Forelimb muscle (tissue), 1 donor: ENCODE data around the gene RENBP. TPM values are rescaled to one million over a fixed set of nuclear protein-coding genes. Genes with fewer than 3 reads are reported as not detected.

Experiments used
- DNase-seq: peaks from one replicate; pipeline ENCODE4 v3.0.0-alpha.2; 2013; ENCODE audit warnings: low read depth
- polyA plus RNA-seq: library from polyadenylated mRNA; unstranded; fragments of 120-200 nt; gene quantifications from one replicate; pipeline ENCODE4 v1.2.1, GENCODE V29; 2013; ENCODE audit not compliant: insufficient read length

Gene RENBP
- polyA plus RNA-seq, 1 donor: 3.7 TPM

- DNase-seq: no peak
Measured at GRCh38 chrX:153971124-153971449, 26.6 kb upstream of the RENBP start.

DNA sequence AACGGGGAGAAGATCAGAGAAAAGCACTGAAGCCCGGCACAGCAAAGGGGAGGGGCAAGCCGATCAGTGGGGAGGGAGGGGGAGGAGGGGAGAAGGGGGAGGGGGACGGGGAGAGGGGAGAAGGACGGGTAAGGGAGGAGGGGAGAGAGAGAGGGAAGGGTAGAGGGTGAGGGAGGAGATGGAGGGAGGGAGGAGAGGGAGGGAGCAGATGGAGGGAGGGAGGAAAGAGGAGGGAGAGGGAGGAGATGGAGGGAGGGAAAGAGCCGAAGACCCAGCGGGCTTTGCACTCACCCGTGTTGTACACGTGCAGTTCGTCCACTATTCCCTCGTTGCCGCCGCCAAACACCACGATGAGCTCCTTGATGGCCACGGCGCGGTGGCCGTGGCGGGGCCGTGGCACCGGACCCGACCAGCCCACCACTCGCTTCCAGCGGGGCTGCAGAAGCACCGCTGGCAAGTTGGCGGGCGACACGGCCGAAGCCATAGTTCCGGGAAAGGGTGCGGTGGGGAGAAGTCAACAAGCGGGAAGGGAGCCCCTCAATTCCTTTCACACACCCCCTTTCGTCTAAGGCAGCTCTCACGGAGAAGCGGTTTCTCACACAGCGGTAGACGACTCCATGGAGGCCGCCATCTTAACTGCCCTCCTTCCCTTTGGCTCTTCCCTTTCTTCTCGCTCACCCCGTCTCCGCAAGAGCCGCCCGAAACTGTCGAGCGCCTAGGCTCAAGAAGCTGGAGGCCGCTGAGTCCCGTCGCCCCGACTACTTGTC lies 26.1 kb upstream of the RENBP start:
- DNase-seq: peak; percentile 67

DNA sequence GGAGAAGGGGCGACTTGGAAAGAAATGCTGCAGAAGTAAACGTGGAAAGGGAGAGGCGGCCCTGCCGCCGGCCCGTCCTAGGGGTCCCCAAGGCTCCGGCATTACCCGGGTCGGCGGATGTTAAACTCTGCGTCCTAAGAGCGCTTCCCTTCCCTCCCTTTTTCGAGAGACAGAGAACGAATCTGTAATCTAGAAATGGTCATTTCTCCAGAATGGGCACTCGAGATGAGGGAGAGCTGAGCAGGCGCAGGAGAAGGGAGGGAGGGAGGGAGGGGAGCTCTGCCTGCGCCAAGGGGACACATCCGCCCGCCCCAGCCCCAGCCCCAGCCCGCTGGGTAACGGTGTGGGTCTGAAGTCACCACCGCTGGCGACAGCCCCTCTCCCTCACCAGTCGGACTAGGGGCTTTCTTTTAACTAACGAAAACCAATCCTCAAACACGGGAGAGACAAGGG lies 25.5 kb upstream of the RENBP start:
- no peak for DNase-seq

DNA sequence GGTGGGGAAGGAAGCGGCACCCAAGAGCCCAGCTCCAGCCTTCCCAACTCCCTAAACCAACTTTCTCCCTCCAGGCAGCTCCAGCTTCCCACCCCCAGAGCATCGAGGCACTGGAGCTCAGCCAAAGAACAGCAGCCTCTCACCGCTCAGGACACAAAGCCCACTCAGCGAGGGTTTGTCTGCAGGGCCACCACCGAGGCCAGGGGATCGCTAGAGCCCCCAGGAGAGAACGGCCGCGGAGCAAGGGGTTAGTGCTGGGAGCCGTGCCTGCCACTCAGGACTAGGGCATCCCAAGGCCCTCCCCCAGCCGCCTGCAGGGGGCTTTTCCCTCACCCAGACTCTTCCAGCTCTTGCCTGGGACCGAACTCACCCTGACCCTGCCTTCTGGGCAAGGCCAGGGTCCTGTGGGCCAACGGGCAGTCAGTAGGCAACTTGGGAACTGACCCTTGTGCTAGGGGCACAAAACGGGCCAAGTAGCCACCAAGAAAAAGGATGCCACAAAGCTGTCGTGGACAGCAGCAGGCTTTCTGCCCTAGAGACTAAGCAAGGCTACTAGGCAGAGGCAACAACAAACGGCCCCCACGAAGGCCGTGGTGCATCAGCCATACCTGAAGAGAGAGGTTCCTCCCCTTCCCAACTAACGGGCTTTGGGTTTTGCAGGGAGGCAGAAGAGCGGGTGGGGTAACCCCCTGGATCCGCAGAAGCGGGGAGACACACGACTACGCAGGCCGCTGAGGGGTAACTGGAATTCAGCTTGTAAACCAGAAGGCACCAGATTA lies 24.9 kb upstream of the RENBP start:
- DNase-seq: no peak

DNA sequence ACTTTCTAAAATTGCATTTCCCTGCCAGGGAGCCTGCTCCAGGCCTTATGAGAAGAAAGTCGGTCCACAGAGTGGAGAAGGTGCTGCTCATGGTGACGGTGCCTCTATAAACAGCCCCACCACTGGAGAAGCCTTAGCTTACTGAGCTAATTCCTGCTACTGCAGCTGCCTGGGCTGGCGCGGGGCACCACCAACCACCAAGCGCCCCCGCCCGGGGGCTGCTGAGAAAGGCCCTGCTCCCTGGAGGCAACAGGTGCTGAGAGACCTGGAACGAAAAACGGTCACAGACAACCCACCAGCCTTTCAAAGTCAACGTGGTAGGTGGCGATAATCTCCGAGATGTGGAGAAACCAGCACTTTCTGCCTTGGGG lies 24.3 kb upstream of the RENBP start:
- no peak for DNase-seq

DNA sequence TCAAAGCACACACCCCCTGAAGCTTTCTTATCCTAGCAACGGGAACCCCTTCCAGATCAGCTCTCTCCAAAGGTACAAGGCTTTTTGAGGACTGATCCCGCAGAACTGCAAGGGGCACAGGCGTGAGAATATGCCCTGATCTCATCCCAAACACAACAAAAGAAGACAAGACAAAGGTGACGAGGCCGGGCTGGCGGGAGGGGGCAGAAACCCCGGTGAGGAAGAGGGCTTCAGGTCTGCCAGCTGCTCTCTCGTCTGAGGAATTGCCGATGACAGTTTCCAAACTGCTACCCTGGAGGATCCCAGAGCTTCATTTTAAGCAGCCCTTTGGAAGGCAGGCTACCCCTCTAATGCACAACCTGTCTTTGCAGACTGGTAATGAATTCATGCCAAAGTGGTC lies 23.8 kb upstream of the RENBP start:
- no peak for DNase-seq

- no peak for DNase-seq
Measured at GRCh38 chrX:153967536-153968224, 23.2 kb upstream of the RENBP start.

GRCh38 chrX:153966841-153967535 lies 22.5 kb upstream of the RENBP start:
- DNase-seq: no peak

- DNase-seq: no peak
Measured at GRCh38 chrX:153966283-153966688, 21.8 kb upstream of the RENBP start.

GRCh38 chrX:153965406-153965805 lies 21.0 kb upstream of the RENBP start:
- DNase-seq: no peak

- DNase-seq: no peak
Measured at GRCh38 chrX:153964105-153964504, 19.7 kb upstream of the RENBP start.

GRCh38 chrX:153963546-153963945 lies 19.1 kb upstream of the RENBP start:
- DNase-seq: no peak

- no peak for DNase-seq
Measured at GRCh38 chrX:153961292-153961691, 16.8 kb upstream of the RENBP start.

DNA sequence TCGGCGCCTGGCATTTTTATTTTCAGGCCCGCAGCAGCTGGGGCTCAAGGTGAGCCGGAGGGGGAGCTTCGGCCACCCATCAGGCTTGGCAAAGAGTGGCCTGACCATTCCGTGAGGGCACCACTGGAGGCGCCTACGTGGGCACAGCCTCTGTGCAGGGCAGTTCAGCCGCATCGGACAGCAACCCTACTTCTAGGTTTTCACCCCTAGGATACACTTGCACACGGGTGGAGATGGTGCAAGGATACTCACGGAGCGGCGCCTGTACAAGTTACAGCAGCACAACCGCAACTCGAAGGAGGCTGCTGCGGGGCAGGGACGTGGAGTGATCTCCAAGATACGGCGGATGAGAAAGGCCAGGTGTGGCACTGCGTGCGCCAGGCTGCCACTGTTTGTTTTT lies 16.3 kb upstream of the RENBP start:
- DNase-seq: no peak

- DNase-seq: no peak
Measured at GRCh38 chrX:153960077-153960476, 15.6 kb upstream of the RENBP start.

DNA sequence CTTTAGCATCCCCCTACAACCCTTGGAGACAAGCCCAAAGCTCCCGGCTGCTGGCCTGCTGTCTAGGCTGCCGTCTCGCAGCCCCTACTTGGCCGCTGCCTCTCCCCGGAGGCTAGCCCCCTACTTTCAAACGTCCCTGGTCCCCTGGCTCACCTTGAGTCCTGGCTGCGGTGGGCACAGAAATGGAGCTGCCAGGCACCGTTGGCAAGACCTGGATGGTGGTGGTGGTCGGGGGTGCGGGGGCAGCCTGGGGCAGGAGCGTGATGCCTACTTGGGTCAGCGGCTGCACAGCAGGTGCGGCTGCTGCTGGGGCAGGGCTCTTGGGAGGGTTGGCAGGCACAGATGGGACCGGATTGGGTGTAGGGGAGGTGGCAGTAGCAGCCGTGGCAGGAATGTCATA lies 15.2 kb upstream of the RENBP start:
- DNase-seq: no peak

DNA sequence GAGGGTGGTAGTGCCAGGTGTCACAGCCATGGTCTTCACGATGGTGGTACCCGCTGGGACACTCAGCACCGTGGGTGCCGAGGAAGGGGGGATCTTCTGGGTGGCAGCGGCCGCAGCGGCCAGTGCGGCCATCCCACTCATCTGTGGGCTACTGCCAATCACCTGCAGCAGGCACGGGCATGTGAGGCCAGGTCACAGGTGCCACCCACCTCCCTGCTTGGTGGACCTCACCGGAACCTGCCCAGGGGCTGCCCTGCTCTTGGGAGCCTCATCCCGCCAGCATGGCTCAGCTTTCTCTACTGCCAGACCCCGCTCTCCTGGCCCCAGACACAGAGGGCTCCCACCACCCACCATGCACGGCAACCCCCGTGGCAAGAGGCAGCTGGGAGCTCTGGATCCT lies 14.2 kb upstream of the RENBP start:
- DNase-seq: no peak

GRCh38 chrX:153957224-153957623 lies 12.8 kb upstream of the RENBP start:
- DNase-seq: no peak

DNA sequence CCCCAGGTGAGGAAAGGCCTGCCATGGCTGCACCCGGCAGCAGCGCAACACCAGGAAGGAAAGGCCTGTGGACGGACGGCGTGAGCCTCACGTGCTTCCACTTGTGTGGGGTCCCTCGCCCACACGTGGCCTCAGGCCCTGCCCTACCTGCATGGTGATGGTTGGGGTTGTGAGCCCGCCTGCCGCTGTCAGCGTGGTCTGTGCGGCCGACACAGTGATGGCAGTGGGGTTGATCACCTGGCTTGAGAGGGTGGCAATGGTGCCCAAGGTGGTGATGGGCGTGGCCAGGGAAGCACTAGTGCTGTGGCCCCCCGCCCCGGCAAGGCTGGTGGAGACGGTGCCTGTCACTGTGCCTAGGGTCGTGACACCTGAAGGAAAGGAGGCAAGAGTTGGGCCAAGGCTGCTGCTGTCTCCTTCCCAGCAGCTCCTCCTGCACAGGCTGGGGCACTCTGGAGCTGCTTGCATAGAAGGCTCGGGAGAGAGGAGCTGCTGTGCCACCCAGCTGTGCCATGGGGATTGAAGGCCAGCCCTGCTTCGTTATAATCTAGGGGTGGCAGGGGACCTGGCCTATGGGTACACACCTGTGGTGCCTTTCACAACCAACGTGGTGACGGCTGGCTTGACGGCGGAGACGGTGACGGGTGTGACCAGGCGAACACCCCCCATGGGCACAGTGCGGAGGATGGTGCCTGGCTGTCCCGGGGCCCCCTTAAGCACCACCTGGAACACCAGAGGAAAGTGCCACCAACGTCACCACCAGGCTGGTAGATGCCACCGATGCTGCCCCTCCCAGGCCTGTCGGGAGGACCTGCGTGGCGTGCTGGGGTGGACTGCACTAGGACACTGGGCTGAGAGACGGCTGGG lies 11.8 kb upstream of the RENBP start:
- DNase-seq: no peak

GRCh38 chrX:153955228-153955732 lies 10.8 kb upstream of the RENBP start:
- no peak for DNase-seq
